Stimulated activated effector memory CD8-positive, alpha-beta T cell treated with anti-CD3 and anti-CD28 coated beads, Interleukin-12 subunit alpha, Interleukin-12 subunit beta, amount 100 ng/mL, for 72 hours (primary cell): ENCODE data around the gene OSBPL2.

ENCODE experiments used
- ATAC-seq: fragments of 150-1000 bp; cut with Tn5 transposase; 2 replicates; pipeline ENCODE4 v1.10.0; 2021
- DNase-seq, 2 donors: peaks; one replicate each; pipeline ENCODE4 v3.0.0; 2021 to 2022; ENCODE audit warnings: low spot score in 2 of 2
- H3K27ac Mint-ChIP-seq: one replicate; pipeline ENCODE4 v1.8.0; 2022; ENCODE audit warnings: mild to moderate bottlenecking, mixed read lengths
- H3K36me3 Mint-ChIP-seq: one replicate; pipeline ENCODE4 v1.8.0; 2022; ENCODE audit warnings: mild to moderate bottlenecking, mixed read lengths
- H3K4me1 Mint-ChIP-seq: one replicate; pipeline ENCODE4 v1.8.0; 2022; ENCODE audit warnings: mixed read lengths
- H3K4me3 Mint-ChIP-seq: one replicate; pipeline ENCODE4 v1.8.0; 2022; ENCODE audit warnings: mild to moderate bottlenecking, mixed read lengths
- H3K9me3 Mint-ChIP-seq: one replicate; pipeline ENCODE4 v1.8.0; 2022; ENCODE audit warnings: mixed read lengths

The OSBPL2 gene

DNA sequence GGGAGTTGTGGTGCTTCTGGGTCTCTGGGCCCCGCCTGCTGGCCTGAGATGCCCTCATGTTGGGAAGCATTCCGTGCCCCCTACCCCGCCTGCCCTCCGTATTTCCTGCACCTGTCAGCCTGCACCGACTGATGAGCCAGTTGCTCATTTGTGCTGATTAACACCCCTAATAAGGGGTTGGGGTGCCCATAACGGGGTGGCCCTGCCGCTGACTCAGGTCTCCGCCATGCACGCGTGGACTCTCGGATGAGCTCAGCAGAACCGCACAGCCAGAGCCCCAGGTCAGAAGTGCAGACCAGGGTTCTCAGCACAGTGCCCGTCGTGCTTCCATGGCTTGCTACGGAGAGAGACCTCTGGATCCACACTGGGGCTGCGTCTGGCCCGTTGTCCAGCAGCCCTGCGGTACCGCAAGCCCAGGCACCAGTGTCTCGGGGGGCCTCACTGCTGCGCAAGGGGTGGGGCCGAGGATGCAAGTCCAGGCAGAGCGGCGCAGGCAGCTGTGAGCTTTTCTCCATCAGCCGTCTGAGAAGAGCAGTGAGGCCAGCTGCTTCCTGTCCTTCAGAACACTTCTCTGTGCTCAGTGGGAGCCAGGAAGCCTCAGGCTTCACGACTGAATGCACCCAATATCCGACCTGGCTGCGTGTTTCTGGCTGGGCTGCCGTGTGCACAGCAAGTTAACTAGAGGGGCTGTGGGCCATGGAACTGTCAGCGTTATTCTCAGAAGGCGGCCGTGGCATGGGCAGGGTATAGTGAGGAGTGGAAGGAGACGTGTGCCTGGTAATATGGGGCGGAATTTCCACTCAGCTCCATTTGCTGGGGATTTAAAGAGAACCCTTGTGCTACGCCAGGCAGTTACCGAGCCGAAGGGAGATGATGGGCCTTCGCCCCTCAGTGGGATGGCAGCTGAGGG lies 36.9 kb upstream of the OSBPL2 start:
- H3K36me3 Mint-ChIP-seq = peaks cover 70% of the 10 kb centered on the region
- H3K9me3 Mint-ChIP-seq = no peaks in the 10 kb centered on the region
- no peak for ATAC-seq
- no peak overlapping the region for H3K4me3 Mint-ChIP-seq
- no peaks in the 10 kb centered on the region for H3K4me1 Mint-ChIP-seq
- H3K27ac Mint-ChIP-seq = no peak overlapping the region
- DNase-seq = no peak

- no peak for ATAC-seq
- Mint-ChIP-seq H3K9me3 (no peaks in the 10 kb centered on the region), H3K4me1 (no peaks in the 10 kb centered on the region), H3K4me3 (no peak overlapping the region), H3K27ac (no peak overlapping the region), H3K36me3 (peaks cover 64% of the 10 kb centered on the region)
- DNase-seq = no peak
Observed at GRCh38 chr20:62202083-62202395, 36.3 kb upstream of the OSBPL2 start.

GRCh38 chr20:62202676-62203377 lies 35.5 kb upstream of the OSBPL2 start:
- H3K4me1 Mint-ChIP-seq = no peaks in the 10 kb centered on the region
- H3K4me3 Mint-ChIP-seq = no peak overlapping the region
- ATAC-seq = no peak
- H3K9me3 Mint-ChIP-seq = no peaks in the 10 kb centered on the region
- peaks cover 56% of the 10 kb centered on the region for H3K36me3 Mint-ChIP-seq
- DNase-seq = no peak
- H3K27ac Mint-ChIP-seq = no peak overlapping the region

GRCh38 chr20:62203378-62204030 lies 34.8 kb upstream of the OSBPL2 start:
- DNase-seq (no peak), ATAC-seq (no peak)
- peaks cover 49% of the 10 kb centered on the region for H3K36me3 Mint-ChIP-seq
- no peaks in the 10 kb centered on the region for H3K9me3 Mint-ChIP-seq
- no peak overlapping the region for H3K27ac Mint-ChIP-seq
- H3K4me3 Mint-ChIP-seq = no peak overlapping the region
- H3K4me1 Mint-ChIP-seq = no peaks in the 10 kb centered on the region

DNA sequence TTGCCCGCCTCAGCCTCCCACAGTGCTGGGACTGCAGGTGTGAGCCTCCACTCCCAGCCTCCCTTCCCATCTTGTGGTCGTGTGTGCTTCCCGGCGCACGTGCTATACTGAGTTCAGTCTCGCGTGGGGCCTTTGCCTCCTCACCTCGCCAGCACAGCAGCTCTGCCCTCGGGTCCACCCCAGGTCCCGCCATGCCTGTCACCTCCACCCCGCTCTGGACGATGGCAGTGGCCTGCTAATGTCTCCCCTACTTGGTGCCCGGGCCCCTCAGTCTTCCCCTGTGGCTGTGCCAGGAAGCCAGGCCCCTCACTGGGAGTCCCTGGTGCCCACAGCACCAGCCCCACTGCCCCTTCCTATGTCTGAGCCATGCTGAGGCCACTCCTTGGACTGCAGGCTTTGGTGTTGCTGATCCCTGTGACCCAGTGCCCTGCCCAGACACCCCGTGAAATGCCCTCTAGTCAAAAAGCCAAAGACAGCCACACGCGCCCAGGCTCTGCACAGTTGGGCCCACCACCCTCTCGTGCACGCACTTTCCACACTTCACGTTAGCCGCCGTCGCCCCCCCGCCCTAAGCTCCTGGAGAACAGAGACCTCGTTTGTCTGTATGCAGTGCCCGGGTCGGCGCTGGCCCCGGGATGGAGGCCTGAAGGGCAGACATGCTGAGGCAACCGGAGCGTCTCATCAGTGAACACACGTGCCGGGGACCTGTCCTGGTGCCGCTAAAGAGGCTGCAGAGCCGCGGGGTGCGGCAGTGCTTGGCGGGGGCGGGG lies 32.5 kb upstream of the OSBPL2 start:
- DNase-seq (no peak), ATAC-seq (no peak)
- H3K4me3 Mint-ChIP-seq = no peak overlapping the region
- H3K9me3 Mint-ChIP-seq = no peaks in the 10 kb centered on the region
- H3K4me1 Mint-ChIP-seq = no peaks in the 10 kb centered on the region
- no peak overlapping the region for H3K27ac Mint-ChIP-seq
- H3K36me3 Mint-ChIP-seq = peaks cover 26% of the 10 kb centered on the region

GRCh38 chr20:62206388-62206775 lies 31.9 kb upstream of the OSBPL2 start:
- H3K4me3 Mint-ChIP-seq = no peak overlapping the region
- H3K27ac Mint-ChIP-seq = no peak overlapping the region
- peaks cover 20% of the 10 kb centered on the region for H3K36me3 Mint-ChIP-seq
- DNase-seq (no peak), ATAC-seq (no peak)
- no peaks in the 10 kb centered on the region for H3K4me1 Mint-ChIP-seq
- H3K9me3 Mint-ChIP-seq = no peaks in the 10 kb centered on the region

GRCh38 chr20:62208061-62208794 lies 30.1 kb upstream of the OSBPL2 start:
- Mint-ChIP-seq H3K36me3 (peaks cover 5% of the 10 kb centered on the region), H3K4me1 (no peaks in the 10 kb centered on the region), H3K9me3 (no peaks in the 10 kb centered on the region), H3K27ac (no peak overlapping the region), H3K4me3 (no peak overlapping the region)
- no peak for ATAC-seq
- DNase-seq = no peak

DNA sequence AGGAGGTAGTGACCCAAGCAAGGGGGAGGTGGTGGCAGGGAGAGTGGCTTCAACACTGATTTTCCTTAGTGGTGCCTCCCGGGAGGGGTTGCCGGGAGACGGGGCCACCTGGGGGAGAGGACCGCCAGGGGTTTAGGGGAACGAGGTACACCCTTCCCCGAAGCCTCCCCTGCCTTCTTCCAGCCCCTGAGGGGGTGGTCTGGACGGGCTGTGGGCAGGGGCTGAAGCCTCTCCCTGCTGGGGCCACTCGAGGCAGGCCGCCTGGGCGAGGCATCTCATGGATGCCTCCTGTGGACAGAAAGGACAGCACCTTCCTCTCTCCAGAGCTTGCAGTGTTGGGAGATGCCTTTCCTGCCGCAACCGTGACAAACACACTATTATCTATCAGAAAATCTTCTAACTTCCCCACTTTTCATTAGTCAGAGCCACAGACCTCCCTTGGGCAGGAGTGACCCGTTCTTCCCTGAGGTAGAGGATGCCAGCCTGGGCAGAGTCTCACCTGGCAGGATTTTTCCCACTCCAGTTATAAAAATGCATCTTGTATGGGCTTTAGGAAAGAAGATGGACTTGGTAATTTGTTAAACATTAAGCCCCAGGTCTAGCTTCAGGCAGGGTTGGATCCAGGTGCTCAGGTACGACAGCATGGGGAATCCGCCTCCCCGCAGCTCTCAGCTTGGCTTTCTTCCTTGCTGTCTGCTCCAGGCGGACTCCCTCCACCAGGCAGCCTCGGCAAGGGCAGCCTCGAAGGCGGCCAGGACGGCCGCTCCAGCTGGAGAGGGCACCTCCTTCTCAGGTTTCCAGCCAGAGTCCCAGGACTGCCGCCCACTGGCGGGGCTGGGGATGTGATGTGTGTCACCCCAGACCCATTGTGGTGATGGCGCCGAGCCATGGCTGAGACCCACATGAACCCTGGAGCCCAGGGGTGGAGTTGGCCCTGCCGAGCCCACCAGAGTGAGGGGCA lies 29.2 kb upstream of the OSBPL2 start:
- ATAC-seq (no peak), DNase-seq (no peak)
- Mint-ChIP-seq H3K4me3 (no peak overlapping the region), H3K9me3 (no peaks in the 10 kb centered on the region), H3K36me3 (no peaks in the 10 kb centered on the region), H3K27ac (no peak overlapping the region), H3K4me1 (no peaks in the 10 kb centered on the region)

DNA sequence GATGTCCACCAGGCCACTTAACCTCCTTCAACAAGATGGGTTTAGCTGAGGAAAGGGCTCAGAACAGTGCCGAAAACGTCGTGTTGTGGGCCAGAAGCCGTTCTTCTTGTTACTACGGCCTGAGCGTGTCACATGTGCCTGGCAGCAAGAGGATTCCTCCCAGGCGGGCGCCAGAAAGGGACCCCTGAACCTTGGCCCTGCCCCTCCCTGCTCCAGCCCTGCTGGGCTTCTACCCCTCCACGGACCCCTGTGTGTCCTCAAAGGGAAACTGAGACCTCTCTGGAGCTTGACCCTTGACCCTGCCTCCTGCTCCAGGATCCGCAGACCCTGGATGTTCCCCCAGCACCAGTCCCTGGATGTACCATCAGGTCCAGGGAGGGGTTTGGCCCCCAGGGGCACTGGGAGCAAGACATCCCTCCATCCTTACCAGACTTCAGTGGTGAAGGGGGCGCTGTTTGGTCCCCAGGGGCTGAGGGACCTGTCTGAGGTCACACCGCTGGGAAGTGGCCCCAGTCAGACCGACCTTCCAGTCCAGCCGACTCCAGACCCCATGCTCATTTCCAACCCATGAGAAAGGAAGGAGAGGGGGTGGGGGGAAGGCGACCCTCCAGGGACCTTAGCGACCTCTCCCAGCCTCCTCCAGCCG lies 28.3 kb upstream of the OSBPL2 start:
- H3K36me3 Mint-ChIP-seq = no peaks in the 10 kb centered on the region
- ATAC-seq = no peak
- H3K27ac Mint-ChIP-seq = no peak overlapping the region
- H3K9me3 Mint-ChIP-seq = no peaks in the 10 kb centered on the region
- no peak for DNase-seq
- no peaks in the 10 kb centered on the region for H3K4me1 Mint-ChIP-seq
- no peak overlapping the region for H3K4me3 Mint-ChIP-seq

GRCh38 chr20:62210496-62210855 lies 27.8 kb upstream of the OSBPL2 start:
- ATAC-seq = no peak
- DNase-seq = no peak
- Mint-ChIP-seq H3K9me3 (no peaks in the 10 kb centered on the region), H3K4me3 (no peak overlapping the region), H3K4me1 (no peaks in the 10 kb centered on the region), H3K27ac (no peak overlapping the region), H3K36me3 (no peaks in the 10 kb centered on the region)

DNA sequence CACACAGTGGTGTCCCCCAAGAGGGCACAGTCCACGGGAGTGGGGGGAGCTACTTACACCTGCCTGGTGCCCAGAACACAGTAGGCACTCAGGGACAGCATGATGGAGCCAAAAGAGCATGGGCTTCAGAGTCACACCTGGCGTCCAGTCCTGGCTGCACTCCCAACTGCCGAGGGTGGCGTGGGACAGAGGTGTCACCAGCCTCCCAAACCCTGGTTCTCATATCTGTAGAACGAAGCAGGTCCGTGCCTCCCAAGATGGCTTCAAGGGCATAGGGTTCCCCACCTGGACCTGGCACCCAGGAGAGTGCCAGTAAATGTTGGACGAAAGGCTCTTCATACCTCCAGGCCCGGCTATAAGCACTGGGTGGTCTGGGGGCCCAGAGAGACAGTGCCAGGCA lies 27.1 kb upstream of the OSBPL2 start:
- DNase-seq (no peak), ATAC-seq (no peak)
- Mint-ChIP-seq H3K36me3 (no peaks in the 10 kb centered on the region), H3K27ac (no peak overlapping the region), H3K4me1 (no peaks in the 10 kb centered on the region), H3K4me3 (no peak overlapping the region), H3K9me3 (no peaks in the 10 kb centered on the region)

DNA sequence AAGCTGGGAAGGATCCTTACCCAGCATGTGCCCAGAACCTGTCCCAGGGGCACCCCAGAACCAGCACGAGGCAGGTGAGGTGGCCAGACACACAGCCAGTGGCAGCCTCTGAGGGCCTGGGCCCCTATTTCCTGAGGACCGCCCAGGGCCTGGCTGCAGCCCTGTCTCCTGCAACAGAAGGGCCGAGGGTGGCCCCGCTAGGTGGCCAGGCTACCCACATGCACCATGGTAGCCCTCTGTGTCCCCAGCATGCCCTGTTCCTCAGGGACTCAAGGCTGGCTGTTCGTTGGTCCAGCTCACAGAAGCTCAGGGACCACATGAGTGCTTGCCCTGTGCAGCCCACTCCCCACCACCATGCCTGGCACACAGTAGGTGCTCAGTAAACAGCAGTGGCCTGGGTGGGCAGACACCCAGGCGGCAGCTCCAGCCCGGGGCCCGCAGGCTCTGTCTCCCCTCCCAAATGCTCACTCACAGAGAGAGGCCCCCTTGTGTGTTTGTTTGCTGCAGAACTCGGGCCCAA lies 26.5 kb upstream of the OSBPL2 start:
- Mint-ChIP-seq H3K36me3 (no peaks in the 10 kb centered on the region), H3K4me3 (no peak overlapping the region), H3K27ac (no peak overlapping the region), H3K4me1 (no peaks in the 10 kb centered on the region), H3K9me3 (no peaks in the 10 kb centered on the region)
- no peak for DNase-seq
- no peak for ATAC-seq

GRCh38 chr20:62212299-62212698 lies 26.0 kb upstream of the OSBPL2 start:
- Mint-ChIP-seq H3K27ac (no peak overlapping the region), H3K4me3 (no peak overlapping the region), H3K36me3 (no peaks in the 10 kb centered on the region), H3K9me3 (no peaks in the 10 kb centered on the region), H3K4me1 (no peaks in the 10 kb centered on the region)
- no peak for DNase-seq
- ATAC-seq = no peak
